Measurements from ENCODE around the gene FAR1. TPM values are rescaled to one million over a fixed set of nuclear protein-coding genes. Genes with fewer than 3 reads are reported as not detected.
A peak's percentile ranks its signal among the peaks of the same experiment; 100 is the strongest.
"Not testable (repeated sequence)": the region's sequence is repeated elsewhere in the genome, so short reads cannot be mapped to it uniquely, and the experiment has no call there.

Gene FAR1
- polyA plus RNA-seq, 4 donors, result 59.0 to 80.4 (median 70.4) TPM

DNA sequence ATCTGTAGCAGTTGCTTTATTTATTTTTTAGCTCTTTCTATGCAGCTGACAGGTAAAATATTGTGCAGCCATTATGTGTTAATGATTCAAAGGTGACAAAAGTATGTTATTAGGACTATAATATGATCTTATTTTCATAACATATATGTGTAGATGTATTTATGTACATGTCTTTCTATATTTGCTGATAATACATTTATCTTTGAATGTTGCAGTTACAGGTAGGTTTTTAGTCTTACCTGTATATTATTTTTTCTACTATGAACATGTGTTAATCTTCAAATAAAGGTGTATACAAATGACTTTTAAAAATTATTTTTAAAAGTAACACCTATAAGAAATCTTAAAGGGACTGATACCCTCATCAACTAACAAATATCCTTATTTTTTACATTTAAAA is 33.6 kb downstream of the FAR1 start:
- DNase-seq (ENCODE audit: low read depth in 4 of 4, low spot score in 3 of 4), result no peak

GRCh38 chr11:13705710-13706109 is 37.2 kb downstream of the FAR1 start:
- no peak for DNase-seq (ENCODE audit: low read depth in 4 of 4, low spot score in 3 of 4)

DNA sequence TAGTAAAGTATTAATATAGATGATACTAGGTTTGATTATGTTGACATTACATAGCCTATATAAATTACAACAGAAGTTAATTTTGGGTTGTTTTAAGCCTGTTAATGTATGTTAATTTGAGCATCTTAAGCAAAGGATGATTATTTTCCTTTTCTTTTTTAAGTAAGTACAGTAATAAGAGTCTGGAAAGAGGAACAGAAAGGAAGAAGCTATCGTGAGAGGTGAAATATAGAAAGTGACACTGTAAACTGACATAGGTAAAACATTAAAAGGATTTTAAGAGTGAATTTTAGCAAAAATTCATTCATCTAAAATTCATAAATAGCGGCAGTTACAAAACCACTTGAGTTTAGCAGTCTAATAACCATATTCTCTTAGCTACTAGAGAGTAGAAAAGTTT is 45.5 kb downstream of the FAR1 start:
- DNase-seq (ENCODE audit: low read depth in 4 of 4, low spot score in 3 of 4), result no peak

DNA sequence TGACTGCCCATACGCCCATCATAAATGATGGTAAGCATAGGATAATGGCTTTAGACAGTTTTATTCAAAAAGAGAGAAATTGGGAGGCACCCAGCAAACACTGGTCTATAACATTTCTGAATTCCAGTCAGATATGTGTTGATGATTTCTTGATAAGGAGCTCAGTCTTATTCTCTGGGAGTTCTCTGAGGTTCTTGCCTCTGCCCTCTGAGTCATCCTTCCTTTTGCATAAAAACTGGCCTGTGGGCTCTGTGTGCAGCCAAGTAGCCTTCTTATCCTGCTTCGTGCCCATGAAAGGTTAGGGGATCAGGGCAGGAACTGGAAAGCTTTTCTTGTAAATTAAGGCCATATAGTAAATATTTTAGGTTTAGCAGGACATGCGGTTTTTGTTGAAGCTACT is 48.9 kb downstream of the FAR1 start:
- DNase-seq (ENCODE audit: low read depth in 4 of 4, low spot score in 3 of 4), result no peak

DNA sequence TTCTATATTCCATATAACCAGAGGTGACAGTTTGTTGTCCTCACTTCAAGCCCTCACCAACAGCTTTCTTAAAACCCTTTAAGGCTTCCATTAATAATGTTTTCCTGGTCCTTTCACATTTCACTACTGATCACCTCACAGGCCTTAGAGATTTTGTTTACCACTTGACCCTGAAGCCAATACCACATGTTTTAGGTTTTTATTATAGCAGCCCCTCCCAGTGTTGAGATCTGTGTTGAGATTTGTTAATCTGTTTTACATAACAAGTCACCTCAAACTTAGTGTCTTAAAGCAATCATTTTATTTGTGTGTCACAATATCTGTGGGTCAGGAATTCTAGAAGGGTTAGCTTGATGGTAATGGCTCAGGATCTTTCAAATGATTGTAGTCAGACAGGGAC is 49.9 kb downstream of the FAR1 start:
- DNase-seq (ENCODE audit: low read depth in 4 of 4, low spot score in 3 of 4), result no peak

GRCh38 chr11:13720940-13721339 is 52.5 kb downstream of the FAR1 start:
- DNase-seq (ENCODE audit: low read depth in 4 of 4, low spot score in 3 of 4), result no peak

- no peak for DNase-seq (ENCODE audit: low read depth in 4 of 4, low spot score in 3 of 4)
Observed at GRCh38 chr11:13721760-13722159, 53.3 kb downstream of the FAR1 start.

DNA sequence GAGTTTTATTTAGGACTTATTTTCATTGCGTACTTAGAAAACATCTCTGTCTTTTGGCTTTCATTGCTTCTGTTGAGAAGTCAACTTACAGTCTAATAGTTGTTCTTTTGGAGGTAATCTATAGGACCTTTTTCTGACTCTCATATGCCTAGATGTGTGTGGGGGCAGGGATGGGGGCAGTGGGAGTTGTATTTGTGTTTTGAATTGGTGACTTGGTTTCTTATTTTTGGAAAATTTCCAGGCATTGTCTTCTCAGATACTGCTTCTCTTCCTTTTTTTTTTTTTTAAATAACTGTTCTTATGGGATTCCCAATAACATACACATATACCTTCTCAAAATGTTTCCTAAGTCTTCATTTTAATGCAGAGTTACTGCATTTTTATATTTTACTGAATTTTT is 58.0 kb downstream of the FAR1 start:
- no peak for DNase-seq (ENCODE audit: low read depth in 4 of 4, low spot score in 3 of 4)

DNA sequence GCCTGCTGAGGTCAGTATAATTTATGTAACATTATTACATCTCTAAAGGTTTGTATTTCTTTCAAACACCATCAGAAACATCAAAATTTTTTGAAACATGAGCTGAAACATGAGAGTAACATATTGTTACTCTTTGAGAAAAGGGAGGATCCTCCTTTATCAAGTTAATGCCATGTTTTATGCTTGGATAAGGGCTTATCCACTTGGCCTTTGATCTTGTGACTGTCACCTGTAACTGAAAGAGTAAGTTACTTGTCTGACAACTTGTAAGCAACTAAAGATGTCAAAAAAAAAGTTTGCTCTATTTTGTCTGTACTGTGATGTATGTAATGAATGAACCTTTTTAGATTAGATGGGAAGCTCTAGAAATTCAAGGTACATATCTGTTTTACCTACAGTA is 59.6 kb downstream of the FAR1 start:
- no peak for DNase-seq (ENCODE audit: low read depth in 4 of 4, low spot score in 3 of 4)

DNA sequence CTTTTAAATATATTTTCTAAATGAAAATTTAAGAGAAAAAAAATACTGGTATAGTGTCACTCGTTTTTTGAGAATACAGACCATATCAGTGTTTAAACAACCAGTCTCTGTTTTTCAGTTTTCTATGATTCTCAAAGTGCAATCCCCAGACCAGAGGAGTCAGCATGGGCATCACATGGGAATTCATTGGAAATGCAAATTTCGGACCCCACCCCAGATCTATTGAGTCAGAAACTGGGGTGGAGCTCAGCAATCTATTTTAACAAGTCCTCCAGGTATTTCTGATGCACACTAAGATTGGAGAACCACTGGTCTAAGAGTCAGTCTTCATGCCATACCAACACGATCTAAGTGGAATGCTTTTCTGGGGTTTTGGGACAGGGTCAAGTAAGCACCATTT is 66.1 kb downstream of the FAR1 start:
- no peak for DNase-seq (ENCODE audit: low read depth in 4 of 4, low spot score in 3 of 4)

DNA sequence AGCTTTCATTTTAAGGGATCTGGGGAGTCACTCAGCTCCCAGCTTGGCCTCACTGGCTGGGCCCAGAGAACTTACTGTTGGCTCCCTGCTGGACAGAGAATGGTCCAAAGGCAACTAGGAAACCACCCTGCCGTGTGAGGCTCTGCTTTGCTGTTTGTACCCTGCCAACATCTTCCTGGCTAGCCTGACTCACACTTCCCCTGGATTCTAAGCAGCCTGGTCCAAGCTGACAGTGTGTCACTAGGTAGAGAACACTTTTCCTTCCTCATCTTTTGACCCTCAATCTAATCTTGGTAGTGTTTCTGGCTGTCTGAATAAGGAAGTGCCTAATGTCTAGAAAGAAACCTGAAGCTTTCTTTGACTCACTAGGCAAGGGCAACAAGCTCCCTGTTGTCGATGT is 76.7 kb downstream of the FAR1 start:
- DNase-seq (ENCODE audit: low read depth in 4 of 4, low spot score in 3 of 4), result no peak

DNA sequence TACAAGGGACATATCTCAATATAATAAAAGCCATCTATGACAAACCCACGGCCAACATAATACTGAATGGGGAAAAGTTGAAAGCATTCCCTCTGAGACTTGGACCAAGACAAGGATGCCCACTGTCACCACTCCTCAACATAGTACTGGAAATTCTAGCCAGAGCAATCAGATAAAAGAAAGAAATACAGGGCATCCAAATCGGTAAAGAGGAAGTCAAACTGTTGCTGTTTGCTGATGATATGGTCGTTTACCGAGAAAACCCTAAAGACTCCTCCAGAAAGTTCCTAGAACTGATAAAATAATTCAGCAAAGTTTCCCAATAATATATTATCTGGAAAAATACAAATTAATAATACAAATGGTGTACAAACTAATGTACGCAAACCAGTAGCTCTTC is 84.8 kb downstream of the FAR1 start:
- DNase-seq (ENCODE audit: low read depth in 4 of 4, low spot score in 3 of 4), result not testable (repeated sequence)

DNA sequence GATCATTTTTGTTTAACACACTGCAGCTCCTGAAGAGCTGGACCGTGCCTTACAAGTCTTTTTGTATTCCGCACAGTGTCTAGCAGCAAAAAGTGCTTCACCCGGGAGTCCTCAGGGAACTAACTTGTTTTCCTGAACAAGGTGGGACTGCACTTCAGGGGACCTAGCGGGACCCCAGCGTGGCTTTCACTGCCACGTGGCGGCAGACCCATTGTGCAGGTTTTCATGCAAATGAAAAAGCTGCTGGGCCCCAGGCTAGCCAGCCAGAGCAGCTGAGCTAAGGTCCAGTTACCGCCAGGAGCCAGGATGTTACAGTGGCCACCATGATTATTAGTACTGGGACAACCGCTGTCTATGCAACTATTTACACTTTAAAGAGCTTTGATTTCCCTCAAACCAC is 90.6 kb downstream of the FAR1 start:
- no peak for DNase-seq (ENCODE audit: low read depth in 4 of 4, low spot score in 3 of 4)

- no peak for DNase-seq (ENCODE audit: low read depth in 4 of 4, low spot score in 3 of 4)
Observed at GRCh38 chr11:13760115-13760514, 91.6 kb downstream of the FAR1 start.

GRCh38 chr11:13761250-13761649 is 92.8 kb downstream of the FAR1 start:
- no peak for DNase-seq (ENCODE audit: low read depth in 4 of 4, low spot score in 3 of 4)

DNA sequence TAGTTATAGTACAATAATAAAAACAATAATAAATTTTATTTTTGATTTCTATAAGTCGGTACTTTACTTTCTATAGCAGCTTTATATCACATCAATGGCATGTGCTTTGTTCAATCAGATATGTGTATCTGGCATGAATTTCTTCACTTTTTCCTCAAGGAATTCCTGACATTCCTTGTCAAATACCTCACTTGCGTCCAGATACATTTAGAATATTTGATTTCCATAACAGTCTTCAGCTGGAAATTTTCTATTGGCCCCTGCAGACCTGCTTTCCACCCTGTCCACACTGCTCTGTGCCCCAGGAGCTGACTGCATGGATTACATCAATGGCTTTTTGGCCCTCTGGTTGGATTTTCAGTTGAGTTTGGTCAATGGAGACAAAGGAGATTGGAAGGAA is 93.2 kb downstream of the FAR1 start:
- DNase-seq (ENCODE audit: low read depth in 4 of 4, low spot score in 3 of 4), result no peak

DNA sequence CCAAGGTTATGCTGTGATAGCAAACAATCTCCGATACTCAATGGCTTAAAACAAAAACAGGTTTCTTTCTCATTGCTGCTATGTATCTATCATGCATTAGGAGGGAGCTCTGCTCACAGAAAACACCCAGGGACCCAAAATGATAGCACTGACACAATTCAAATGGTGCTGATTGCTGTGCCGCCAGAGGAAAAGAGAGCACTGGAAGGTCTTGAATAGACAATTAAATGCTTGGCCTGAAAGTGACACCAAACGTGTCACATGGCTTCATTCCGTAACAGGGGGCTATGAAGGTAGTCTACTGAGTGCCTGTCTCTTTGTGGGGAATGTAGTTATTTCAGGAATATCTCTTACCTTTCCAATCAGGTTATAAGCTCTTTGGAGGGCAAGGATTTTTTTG is 94.2 kb downstream of the FAR1 start:
- no peak for DNase-seq (ENCODE audit: low read depth in 4 of 4, low spot score in 3 of 4)

DNA sequence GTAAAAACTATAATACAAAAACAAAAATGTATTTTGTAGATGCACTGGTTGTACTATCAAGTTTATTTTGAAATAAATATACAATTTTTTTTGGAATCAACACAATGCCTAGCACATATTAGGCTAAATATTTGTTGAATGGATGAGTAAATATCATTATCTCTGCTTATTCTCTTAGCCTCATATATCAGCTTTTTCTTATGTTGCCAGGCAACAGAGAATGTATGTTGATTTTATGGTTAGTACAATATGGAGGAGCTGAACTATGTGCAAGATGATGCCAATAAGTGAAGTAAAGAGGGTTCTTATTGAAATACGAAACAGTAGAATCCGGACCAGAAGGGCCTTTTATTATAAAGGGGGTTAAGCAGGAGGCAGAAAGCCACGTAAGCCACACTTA is 94.9 kb downstream of the FAR1 start:
- DNase-seq (ENCODE audit: low read depth in 4 of 4, low spot score in 3 of 4), result no peak

DNA sequence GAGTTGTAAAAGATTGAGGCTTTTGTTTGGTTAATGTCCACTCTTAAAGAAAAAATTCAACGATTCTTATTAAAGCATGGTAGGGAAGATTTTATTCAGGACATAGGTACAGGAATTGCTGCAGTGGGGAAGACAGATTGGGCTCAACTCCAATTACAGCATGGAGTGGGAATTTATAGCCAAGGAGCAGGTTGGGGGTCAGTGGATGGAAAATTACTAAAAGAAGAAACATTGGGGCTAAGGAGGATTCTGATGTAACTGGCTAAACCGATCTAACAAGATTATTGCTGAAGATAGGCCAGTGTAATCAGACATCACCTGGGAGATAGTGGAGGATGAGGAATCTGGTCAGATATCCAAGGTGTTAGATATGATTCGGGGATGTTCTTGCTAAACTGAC is 97.4 kb downstream of the FAR1 start:
- no peak for DNase-seq (ENCODE audit: low read depth in 4 of 4, low spot score in 3 of 4)

DNA sequence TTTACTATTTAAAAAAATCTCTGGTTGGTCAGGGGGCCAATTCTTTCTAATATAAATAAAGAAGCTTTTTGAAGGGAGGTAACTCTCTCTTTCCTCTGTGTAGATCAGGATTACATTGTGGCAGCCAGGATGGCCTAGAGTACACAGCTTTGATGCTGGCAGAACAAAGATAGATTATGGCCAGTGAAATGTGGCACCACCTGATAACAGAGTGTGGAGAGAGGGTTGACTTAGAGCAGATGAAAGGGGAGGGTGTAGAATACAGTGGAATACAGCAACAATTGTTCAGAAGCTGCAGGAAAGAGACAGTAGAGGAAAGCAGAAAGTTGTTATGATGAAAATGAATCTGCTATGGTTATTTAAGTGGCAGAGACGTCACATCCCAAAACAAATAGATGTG is 99.0 kb downstream of the FAR1 start:
- DNase-seq (ENCODE audit: low read depth in 4 of 4, low spot score in 3 of 4), result no peak

DNA sequence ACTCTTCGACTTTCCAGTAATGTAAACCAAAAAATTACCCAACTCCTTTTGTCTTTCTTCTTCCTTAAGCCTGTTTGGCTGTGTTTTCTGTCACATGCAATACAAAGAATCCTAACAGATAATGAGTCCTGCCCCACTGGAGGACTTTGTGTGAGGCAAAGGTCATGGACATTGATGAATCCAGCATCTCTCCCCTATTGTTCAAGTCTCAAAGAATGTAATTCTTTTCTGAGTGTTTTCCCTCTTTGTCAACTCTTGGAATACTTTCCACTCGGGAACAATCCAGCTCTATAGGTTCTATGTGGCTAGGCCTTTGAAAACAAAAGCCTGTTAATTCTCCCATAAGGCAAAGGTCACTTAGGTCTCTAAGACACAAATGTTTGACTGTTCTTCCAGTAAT is 100.7 kb downstream of the FAR1 start:
- no peak for DNase-seq (ENCODE audit: low read depth in 4 of 4, low spot score in 3 of 4)

DNA sequence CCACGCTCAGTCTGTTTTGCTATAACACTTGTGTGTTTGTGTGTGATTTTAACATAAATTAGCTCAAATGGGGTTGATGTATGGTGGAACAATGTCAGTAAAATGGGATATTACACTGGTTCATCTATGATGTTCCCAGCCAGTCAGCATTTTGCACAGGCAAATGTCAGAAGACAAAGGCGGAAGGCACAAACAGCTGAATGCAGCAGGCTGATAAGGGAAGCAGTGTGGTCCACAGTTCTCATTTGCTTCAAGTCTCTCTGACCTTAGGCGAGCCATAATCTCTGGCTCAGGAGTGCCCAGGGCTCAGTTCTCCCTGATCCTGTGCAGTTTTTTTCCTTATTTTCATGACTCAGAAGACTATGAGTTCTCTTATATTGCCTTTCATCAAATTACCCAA is 102.7 kb downstream of the FAR1 start:
- DNase-seq (ENCODE audit: low read depth in 4 of 4, low spot score in 3 of 4), result no peak

DNA sequence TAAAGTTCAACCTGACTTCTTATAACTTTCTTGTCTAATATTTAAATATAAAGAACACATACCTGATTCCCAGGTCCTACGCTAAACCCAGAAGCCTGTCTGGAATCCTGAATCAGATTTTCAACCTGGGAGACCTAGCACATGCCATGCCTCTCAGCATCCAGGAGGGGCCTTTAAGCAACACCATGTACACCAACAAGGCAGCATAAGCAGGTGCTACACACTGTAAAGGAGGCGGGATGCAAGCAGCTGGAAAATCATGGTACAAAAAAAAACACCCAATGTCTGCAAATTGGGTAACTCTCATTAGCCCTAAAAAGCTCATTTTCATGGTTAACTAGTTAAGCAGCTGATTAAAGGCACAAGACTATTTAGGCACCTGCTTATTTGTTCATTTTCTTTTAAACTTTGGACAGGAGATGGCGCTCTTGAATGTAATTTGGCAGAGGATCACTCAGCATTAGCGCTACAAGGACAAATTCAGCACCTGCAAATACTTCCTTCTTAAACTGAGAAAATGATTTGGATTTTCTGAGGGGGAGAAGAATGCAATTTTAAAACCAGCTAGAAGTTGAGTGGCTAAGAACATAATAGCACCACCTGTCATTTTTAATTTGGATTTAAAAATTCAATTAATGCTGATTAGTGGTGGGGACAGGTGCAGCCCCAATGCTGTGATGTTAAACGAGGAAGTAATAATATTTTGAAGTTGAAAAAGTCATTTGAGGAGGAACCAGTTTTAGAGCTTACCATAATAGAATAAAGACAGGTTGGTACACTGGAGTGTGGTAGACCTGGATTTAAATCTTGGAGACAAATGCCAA is 104.0 kb downstream of the FAR1 start:
- DNase-seq (ENCODE audit: low read depth in 4 of 4, low spot score in 3 of 4), result peak; percentile 58 to 73 (median 65)

All from right renal pelvis (tissue), 4 donors.